Measurements from ENCODE around the gene DUSP16. TPM values are rescaled to one million over a fixed set of nuclear protein-coding genes. Genes with fewer than 3 reads are reported as not detected.

Gene DUSP16
- total RNA-seq, 2 experiments from 2014 or later: 33.6 to 35.9 TPM

DNA sequence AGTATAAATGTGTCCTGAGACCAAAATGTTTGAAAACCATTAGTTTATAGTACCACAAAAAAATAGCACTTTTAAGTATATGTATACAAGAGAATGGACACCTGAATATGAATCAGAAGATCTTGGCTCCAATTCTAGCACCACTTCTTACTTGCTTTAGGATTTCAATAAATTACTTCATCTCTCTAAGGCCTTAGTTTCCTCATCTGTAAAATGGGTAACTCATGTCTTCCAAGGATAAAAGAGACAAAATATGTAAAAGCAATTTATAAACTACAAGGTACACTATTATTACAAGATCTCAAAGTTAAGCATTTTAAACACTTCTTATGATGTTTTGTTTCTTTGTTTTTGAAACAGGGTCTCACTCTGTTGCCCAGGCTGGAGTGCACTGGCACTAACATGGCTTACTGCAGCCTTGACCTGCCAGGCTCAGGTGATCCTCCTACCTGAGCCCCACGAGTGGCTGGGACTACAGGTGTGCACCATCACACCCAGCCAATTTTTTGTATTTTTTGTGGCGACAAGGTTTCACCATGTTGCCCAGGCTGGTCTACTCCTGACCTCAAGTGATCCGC is 9.4 kb downstream of the DUSP16 start:
- Mint-ChIP-seq H3K4me1 (peaks cover 18% of the 10 kb centered on the region), H3K27me3 (no peaks in the 10 kb centered on the region), H3K27ac (no peak overlapping the region), H3K4me3 (no peak overlapping the region), H3K9me3 (no peaks in the 10 kb centered on the region), H3K36me3 (ENCODE audit: low read depth) (peaks cover 30% of the 10 kb centered on the region)
- POLR2A ChIA-PET: no interaction called here
- DNase-seq: no peak
- CTCF ChIA-PET: no interaction called here

DNA sequence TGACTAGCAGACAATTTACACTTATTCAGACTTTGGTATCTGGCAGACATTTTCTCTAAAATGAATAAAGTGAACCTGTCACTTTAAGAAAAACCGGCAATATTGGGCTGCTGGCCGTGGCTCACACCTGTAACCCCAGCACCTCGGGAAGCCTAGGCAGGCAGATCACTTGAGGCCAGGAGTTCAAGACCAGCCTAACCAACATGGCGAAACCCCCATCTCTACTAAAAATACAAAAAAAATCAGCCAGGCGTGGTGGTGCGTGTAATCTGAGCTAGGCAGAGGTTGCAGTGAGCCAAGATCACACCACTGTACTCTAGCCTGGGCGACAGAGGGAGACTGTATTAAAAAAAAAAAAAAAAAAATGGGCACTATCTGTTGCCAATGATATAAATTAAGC is 11.5 kb downstream of the DUSP16 start:
- Mint-ChIP-seq H3K27ac (no peak overlapping the region), H3K36me3 (ENCODE audit: low read depth) (peaks cover 30% of the 10 kb centered on the region), H3K27me3 (no peaks in the 10 kb centered on the region), H3K9me3 (no peaks in the 10 kb centered on the region), H3K4me3 (no peak overlapping the region), H3K4me1 (peaks cover 15% of the 10 kb centered on the region)
- DNase-seq: no peak
- ChIA-PET POLR2A (no interaction called here), CTCF (interaction anchor here (0.7 to 1.6 kb wide), 4 partner anchors 17 to 230 kb away, joined by 3 to 4 read pairs (median 3); no protein-coding TSS in a partner anchor)

DNA sequence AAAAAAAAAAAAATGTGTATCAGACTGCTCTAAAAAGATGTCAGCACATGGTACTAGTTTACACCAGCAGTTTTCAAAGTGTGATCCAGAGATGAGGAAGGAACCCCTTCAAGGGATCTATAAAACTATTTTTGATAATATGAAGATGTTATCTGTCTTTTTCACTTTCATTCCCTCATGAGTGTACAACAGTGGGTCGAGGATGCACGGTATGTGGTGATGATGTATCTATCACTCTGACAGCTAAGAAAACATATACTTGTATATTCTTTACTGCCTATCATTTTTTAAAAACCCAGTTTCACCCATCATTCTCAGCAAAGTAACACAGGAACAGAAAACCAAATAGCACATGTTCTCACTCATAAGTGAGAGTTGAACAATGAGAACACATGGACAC is 12.4 kb downstream of the DUSP16 start:
- Mint-ChIP-seq H3K27ac (no peak overlapping the region), H3K9me3 (no peaks in the 10 kb centered on the region), H3K36me3 (ENCODE audit: low read depth) (peaks cover 33% of the 10 kb centered on the region), H3K4me1 (peaks cover 15% of the 10 kb centered on the region), H3K4me3 (no peak overlapping the region), H3K27me3 (no peaks in the 10 kb centered on the region)
- ChIA-PET POLR2A (no interaction called here), CTCF (no interaction called here)
- DNase-seq: no peak

DNA sequence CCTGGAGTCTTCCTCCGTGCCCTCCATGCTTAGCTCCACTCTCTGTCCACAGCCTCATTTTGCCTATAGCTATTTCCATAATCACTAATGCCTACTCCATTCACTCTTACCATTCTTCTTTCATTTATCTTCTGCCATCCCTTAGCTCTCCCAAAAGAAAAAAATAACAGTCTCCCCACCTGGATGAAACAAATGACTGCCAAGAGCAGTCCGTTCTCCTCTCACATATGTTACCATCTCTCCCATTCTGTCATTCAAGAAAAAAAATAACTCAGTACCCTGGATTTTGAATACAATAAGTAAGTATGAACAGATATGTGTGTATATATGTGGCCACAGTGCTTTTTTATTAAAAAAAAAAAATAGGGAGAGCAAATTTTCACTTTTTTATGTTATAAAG is 13.2 kb downstream of the DUSP16 start:
- H3K4me1 Mint-ChIP-seq: peaks cover 12% of the 10 kb centered on the region
- H3K4me3 Mint-ChIP-seq: no peak overlapping the region

DNA sequence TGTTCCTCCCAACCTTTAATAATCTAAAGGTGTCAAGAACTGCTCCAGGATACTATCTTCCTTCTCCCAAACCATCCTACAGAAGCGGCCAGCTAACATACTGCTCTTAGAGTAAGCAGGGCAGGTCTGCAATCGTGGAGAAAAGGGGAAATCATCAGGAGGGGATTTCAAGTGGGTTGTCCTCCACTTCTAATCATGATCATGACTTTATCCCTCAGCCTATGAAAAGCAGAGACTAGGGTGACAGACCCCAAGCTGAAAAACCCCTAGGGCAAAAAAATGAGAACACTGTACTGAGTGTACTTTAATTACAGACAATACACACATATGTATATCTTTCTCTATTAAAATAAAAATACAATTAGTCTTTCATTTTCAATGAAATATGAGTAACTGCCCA is 13.9 kb downstream of the DUSP16 start:
- POLR2A ChIA-PET: no interaction called here
- H3K36me3 Mint-ChIP-seq (ENCODE audit: low read depth): peaks cover 31% of the 10 kb centered on the region

More for the DNA sequence above, 13.2 kb downstream of the DUSP16 start:
- H3K9me3 Mint-ChIP-seq: no peaks in the 10 kb centered on the region
- no peaks in the 10 kb centered on the region for H3K27me3 Mint-ChIP-seq
- DNase-seq: no peak
- no peak overlapping the region for H3K27ac Mint-ChIP-seq
- ChIA-PET POLR2A (interaction anchor here (0.8 kb wide), 1 partner anchor 14 kb away, joined by 3 read pairs; no protein-coding TSS in a partner anchor), CTCF (no interaction called here)
- peaks cover 27% of the 10 kb centered on the region for H3K36me3 Mint-ChIP-seq (ENCODE audit: low read depth)

DNA sequence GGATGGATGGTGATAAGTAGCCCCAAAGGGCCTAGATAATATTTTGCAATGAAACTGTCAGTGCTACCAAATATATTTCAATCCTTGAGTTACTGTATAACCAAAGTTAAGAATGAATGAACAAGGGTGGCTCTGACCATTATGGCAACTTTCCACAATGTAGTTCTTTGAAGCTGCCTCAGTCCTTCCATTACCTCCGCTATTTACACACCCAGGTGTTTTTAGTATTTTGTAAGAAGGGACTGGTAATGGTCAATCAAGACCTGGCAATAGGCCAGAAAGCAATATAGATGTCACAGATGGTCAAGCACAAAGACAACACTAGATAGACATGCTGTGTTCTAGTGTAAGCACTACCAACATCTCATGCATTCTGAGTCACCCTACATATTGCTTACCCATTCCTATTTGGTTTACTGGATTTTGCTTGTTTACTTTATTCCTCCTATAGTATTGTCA is 16.3 kb downstream of the DUSP16 start:
- no peaks in the 10 kb centered on the region for H3K27me3 Mint-ChIP-seq
- CTCF ChIA-PET: no interaction called here
- H3K9me3 Mint-ChIP-seq: no peaks in the 10 kb centered on the region
- POLR2A ChIA-PET: no interaction called here
- DNase-seq: no peak
- H3K36me3 Mint-ChIP-seq (ENCODE audit: low read depth): peaks cover 31% of the 10 kb centered on the region
- no peak overlapping the region for H3K4me3 Mint-ChIP-seq
- H3K4me1 Mint-ChIP-seq: peaks cover 23% of the 10 kb centered on the region
- no peak overlapping the region for H3K27ac Mint-ChIP-seq

More for the DNA sequence above, 13.9 kb downstream of the DUSP16 start:
- no peaks in the 10 kb centered on the region for H3K9me3 Mint-ChIP-seq
- no peak overlapping the region for H3K4me3 Mint-ChIP-seq
- no peaks in the 10 kb centered on the region for H3K27me3 Mint-ChIP-seq
- H3K4me1 Mint-ChIP-seq: peaks cover 18% of the 10 kb centered on the region
- CTCF ChIA-PET: interaction anchor here (0.6 to 1.7 kb wide), 2 partner anchors 10 to 73 kb away, joined by 3 to 5 read pairs; no protein-coding TSS in a partner anchor
- no peak for DNase-seq
- H3K27ac Mint-ChIP-seq: no peak overlapping the region

DNA sequence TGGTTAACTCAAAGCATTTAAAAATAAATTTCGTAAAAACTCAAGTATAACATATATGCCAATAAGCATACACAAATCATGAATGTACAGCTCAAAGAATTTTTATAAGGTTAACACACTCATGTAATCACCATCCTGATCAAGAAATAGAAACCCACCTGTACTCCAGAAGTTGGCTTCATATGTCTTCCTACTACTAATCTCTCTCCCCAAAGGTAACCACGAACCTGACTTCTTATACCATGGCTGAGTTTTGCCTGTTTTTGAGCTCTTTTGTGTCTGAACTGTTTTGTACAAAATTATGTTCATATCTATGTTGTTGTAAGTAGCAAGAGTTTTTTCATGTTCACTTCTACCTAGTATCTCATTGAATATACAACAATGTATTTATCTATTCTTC is 18.7 kb downstream of the DUSP16 start:
- no peak overlapping the region for H3K4me3 Mint-ChIP-seq
- H3K36me3 Mint-ChIP-seq (ENCODE audit: low read depth): peaks cover 36% of the 10 kb centered on the region
- peaks cover 30% of the 10 kb centered on the region for H3K4me1 Mint-ChIP-seq
- peaks cover 2% of the 10 kb centered on the region for H3K9me3 Mint-ChIP-seq
- CTCF ChIA-PET: interaction anchor here (1.3 to 1.8 kb wide), 2 partner anchors 62 to 167 kb away, joined by 3 to 4 read pairs; no protein-coding TSS in a partner anchor
- POLR2A ChIA-PET: no interaction called here
- no peak for DNase-seq
- H3K27ac Mint-ChIP-seq: no peak overlapping the region
- H3K27me3 Mint-ChIP-seq: no peaks in the 10 kb centered on the region

DNA sequence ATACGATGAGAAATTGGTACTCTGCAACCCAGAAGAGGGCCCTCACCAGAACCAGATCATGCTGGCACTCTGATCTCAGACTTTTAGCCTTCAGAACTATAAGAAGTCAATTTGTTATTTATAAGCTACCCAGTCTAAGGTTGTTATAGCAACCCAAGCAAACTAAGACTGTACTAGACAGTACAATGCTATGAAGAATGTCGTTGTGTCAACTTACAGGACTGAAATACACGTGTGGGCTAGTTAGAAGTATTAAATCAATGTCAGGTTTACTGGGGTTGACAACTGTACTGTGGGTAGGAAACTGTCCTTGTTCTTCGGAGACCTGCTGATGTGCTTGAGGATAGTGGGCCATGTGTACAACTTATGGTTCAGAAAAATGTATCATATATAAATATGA is 19.7 kb downstream of the DUSP16 start:
- peaks cover 2% of the 10 kb centered on the region for H3K9me3 Mint-ChIP-seq
- no peak for DNase-seq
- H3K27me3 Mint-ChIP-seq: no peaks in the 10 kb centered on the region
- POLR2A ChIA-PET: no interaction called here
- no peak overlapping the region for H3K4me3 Mint-ChIP-seq
- CTCF ChIA-PET: interaction anchor here (0.9 kb wide), 1 partner anchor 67 kb away, joined by 3 read pairs; no protein-coding TSS in a partner anchor
- peaks cover 34% of the 10 kb centered on the region for H3K36me3 Mint-ChIP-seq (ENCODE audit: low read depth)
- no peak overlapping the region for H3K27ac Mint-ChIP-seq
- peaks cover 30% of the 10 kb centered on the region for H3K4me1 Mint-ChIP-seq

DNA sequence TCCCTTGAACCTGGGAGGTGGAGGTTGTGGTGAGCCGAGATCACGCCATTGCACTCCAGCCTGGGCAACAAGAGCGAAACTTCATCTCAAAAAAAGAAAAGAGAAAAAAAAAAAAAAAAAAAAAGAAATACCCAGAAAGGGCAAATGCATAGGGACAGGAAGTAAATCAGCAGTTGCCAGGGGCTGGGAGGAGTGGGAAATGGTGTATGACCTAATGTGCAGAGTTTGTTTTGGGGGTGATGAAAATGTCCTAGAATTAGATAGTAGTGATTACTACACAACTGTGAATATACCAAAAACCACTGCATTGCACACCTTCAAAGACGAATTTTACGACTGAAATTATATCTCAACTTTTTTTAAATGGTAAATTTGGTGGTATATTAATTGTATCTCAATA is 20.4 kb downstream of the DUSP16 start:
- H3K4me1 Mint-ChIP-seq: peaks cover 25% of the 10 kb centered on the region

DNA sequence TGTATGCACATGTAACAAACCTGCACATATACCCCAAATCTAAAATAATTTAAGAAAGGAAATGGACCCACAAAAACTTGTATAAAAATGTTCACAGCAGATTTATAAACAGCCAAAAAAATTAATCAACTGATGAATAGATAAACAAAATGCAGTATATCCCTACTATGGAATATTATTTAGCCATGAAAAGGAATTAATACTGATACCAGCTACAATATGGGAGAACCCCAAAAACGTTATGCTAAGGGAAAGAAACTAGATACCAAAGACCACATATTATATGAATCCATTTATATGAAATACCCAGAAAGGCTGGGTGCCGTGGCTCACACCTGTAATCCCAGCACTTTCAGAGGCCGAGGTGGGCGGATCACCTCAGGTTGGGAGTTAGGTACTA is 20.9 kb downstream of the DUSP16 start:
- H3K27me3 Mint-ChIP-seq: no peaks in the 10 kb centered on the region
- H3K36me3 Mint-ChIP-seq (ENCODE audit: low read depth): peaks cover 30% of the 10 kb centered on the region
- no peak overlapping the region for H3K4me3 Mint-ChIP-seq
- POLR2A ChIA-PET: no interaction called here
- H3K9me3 Mint-ChIP-seq: peaks cover 2% of the 10 kb centered on the region
- CTCF ChIA-PET: interaction anchor here (1.1 kb wide), 1 partner anchor 38 kb away, joined by 3 read pairs; no protein-coding TSS in a partner anchor
- no peak for DNase-seq
- no peak overlapping the region for H3K27ac Mint-ChIP-seq
- peaks cover 25% of the 10 kb centered on the region for H3K4me1 Mint-ChIP-seq

More for the DNA sequence above, 20.4 kb downstream of the DUSP16 start:
- H3K9me3 Mint-ChIP-seq: peaks cover 2% of the 10 kb centered on the region
- peaks cover 31% of the 10 kb centered on the region for H3K36me3 Mint-ChIP-seq (ENCODE audit: low read depth)
- no peak overlapping the region for H3K4me3 Mint-ChIP-seq
- no peak for DNase-seq
- CTCF ChIA-PET: interaction anchor here (1.1 kb wide), 1 partner anchor 39 kb away, joined by 3 read pairs; no protein-coding TSS in a partner anchor
- H3K27me3 Mint-ChIP-seq: no peaks in the 10 kb centered on the region
- POLR2A ChIA-PET: no interaction called here
- H3K27ac Mint-ChIP-seq: no peak overlapping the region

DNA sequence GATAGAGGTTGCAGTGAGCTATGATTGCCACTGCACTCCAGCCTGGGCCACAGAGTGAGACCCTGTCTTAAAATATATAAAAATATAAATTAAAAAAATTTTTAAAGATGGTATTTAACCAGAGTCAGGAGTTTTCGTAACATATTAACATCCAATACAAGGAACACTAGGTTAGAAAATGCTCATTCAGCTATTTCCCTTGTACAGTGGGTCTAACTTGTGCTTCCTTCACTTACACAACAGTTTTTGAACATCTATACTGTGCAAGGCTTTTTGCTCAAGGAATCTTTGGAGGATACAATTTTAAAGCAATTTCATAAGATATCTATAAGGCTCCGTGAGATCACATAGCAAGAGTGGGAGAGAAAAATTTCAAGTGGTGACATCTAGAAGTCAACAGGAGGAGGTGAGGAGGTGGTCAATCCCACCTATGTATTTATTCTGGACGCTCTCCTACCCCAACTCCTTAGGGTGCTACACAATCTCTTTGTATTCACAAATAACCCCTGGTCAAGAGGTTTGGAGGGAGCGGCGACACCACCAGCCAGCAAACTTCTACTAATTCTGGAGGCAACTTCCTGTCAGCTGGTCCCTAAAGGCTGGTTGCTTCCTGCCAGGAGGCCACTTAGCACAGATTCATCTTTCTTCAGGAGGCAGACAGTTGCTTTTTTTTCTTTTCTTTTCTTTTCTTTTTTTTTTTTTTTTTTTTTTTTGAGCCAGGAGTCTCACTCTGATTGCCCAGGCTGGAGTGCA is 22.2 kb downstream of the DUSP16 start:
- POLR2A ChIA-PET: no interaction called here
- CTCF ChIA-PET: interaction anchor here (0.6 to 1.9 kb wide), 5 partner anchors 15 to 164 kb away, joined by 3 to 7 read pairs (median 5); no protein-coding TSS in a partner anchor
- peak; percentile 18 for DNase-seq
- H3K4me1 Mint-ChIP-seq: peaks cover 26% of the 10 kb centered on the region
- H3K9me3 Mint-ChIP-seq: peaks cover 2% of the 10 kb centered on the region
- peak overlapping the region; percentile 46 for H3K27ac Mint-ChIP-seq
- peaks cover 22% of the 10 kb centered on the region for H3K36me3 Mint-ChIP-seq (ENCODE audit: low read depth)
- no peaks in the 10 kb centered on the region for H3K27me3 Mint-ChIP-seq
- no peak overlapping the region for H3K4me3 Mint-ChIP-seq

DNA sequence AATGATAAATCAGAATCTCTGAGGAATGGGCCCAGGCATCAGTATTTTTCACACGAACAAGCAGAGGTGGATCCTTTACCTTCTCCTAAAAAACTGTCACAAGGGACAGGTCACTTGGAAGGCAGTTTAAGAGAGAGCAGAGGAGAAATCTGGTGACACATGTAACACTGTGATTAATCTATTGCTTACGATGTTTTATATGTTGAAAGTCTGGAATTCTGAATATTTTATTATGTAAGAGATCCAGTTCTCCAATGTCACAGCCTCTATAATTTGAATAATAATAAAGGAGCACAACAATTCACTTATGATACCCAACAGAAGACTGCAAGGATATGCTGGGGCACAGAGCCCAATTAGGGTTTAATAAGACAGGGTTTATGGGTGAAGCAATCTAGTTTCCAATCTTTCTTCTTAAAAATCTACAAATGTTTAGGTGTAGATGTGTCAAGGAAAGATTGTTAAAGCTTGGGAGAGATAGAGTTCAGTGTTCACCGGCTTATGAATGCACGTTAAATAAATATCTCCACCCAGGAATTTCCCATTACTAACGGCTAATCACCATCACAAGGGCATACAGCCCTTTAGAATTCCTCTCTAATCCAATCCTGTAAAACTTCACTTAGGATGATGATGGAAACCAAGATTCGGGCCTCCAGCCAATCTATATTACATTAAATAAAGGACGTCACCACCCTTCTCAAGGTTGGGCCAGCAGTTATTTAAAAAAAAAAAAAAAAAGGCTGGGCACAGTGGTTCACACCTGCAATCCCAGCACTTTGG is 23.4 kb downstream of the DUSP16 start:
- peaks cover 33% of the 10 kb centered on the region for H3K4me1 Mint-ChIP-seq
- POLR2A ChIA-PET: no interaction called here
- H3K27ac Mint-ChIP-seq: no peak overlapping the region
- H3K4me3 Mint-ChIP-seq: no peak overlapping the region
- H3K27me3 Mint-ChIP-seq: no peaks in the 10 kb centered on the region
- DNase-seq: no peak
- peaks cover 22% of the 10 kb centered on the region for H3K36me3 Mint-ChIP-seq (ENCODE audit: low read depth)
- H3K9me3 Mint-ChIP-seq: peaks cover 2% of the 10 kb centered on the region
- CTCF ChIA-PET: interaction anchor here (1.3 to 1.9 kb wide), 3 partner anchors 9 to 22 kb away, joined by 5 to 7 read pairs (median 5); no protein-coding TSS in a partner anchor

All from activated CD4-positive, alpha-beta T cell treated with anti-CD3 and anti-CD28 coated beads, Interleukin-2, amount 10 ng/mL, durations not matched to agents 7 days and 5 days (primary cell).